Calu3 (cell line): ENCODE data around the gene PPP1R12A. TPM values are rescaled to one million over a fixed set of nuclear protein-coding genes. Genes with fewer than 3 reads are reported as not detected.

ENCODE experiments used
- BruUV-seq: library from RNA; stranded (reverse); fragments of 400-500 nt; replicated peaks from 2 replicates; lab custom pipeline; 2021; lab: Mats Ljungman, UMichigan
- CTCF ChIA-PET: fragments of 300-600 bp; sonication (Branson Sonifier 250); formaldehyde crosslinking; loops from one replicate; lab custom pipeline; 2022; ENCODE audit warnings: antibody characterized with exemption; lab: Charles Lee
- DNase-seq: peaks from one replicate; pipeline ENCODE4 v3.0.0; 2022
- H3K27ac Mint-ChIP-seq: one replicate; pipeline ENCODE4 v1.8.0; 2022; ENCODE audit warnings: mixed read lengths; ENCODE audit not compliant: unreplicated experiment
- H3K27me3 Mint-ChIP-seq: one replicate; pipeline ENCODE4 v1.8.0; 2022; ENCODE audit warnings: mixed read lengths; ENCODE audit not compliant: unreplicated experiment
- H3K36me3 Mint-ChIP-seq: one replicate; pipeline ENCODE4 v1.8.0; 2022; ENCODE audit warnings: mild to moderate bottlenecking, moderate library complexity, mixed read lengths; ENCODE audit not compliant: insufficient read depth, unreplicated experiment
- H3K4me1 Mint-ChIP-seq: one replicate; pipeline ENCODE4 v1.8.0; 2022; ENCODE audit warnings: mild to moderate bottlenecking, low read depth, mixed read lengths; ENCODE audit not compliant: unreplicated experiment
- H3K4me3 Mint-ChIP-seq: one replicate; pipeline ENCODE4 v1.8.0; 2022; ENCODE audit warnings: mild to moderate bottlenecking, low read depth, moderate library complexity, mixed read lengths; ENCODE audit not compliant: unreplicated experiment
- H3K9me3 Mint-ChIP-seq: one replicate; pipeline ENCODE4 v1.8.0; 2022; ENCODE audit warnings: low read depth, mixed read lengths; ENCODE audit not compliant: unreplicated experiment
- CTCF ChIP-seq: fragments of 200-600 bp; IDR thresholded peaks from one replicate; pipeline ENCODE4 v1.8.0; 2022; ENCODE audit warnings: antibody characterized with exemption; ENCODE audit not compliant: unreplicated experiment
- intact Hi-C: fragments of 100-400 bp; cut with micrococcal nuclease; formaldehyde crosslinking; loops from one replicate; pipeline ENCODE4 v1.10.0; 2022; ENCODE audit not compliant: unreplicated experiment
- total RNA-seq: library from RNA; stranded (reverse); gene quantifications from 2 replicates; pipeline ENCODE4 v1.2.3, GENCODE V29; 2022

Gene PPP1R12A
- total RNA-seq, 1 experiment from 2014 or later, result 97.4 TPM

GRCh38 chr12:79911889-79912656, 22.8 kb downstream of the PPP1R12A start:
- peak; percentile 17 for DNase-seq
- H3K27me3 Mint-ChIP-seq, result no peaks in the 10 kb centered on the region
- peak overlapping the region; percentile 1 for H3K27ac Mint-ChIP-seq
- H3K4me3 Mint-ChIP-seq, result no peak overlapping the region
- H3K4me1 Mint-ChIP-seq, result peaks cover 18% of the 10 kb centered on the region
- CTCF ChIA-PET, result no interaction called here
- peaks cover 3% of the 10 kb centered on the region for H3K36me3 Mint-ChIP-seq
- BruUV-seq, result no TSS peak
- no peak for TF ChIP-seq CTCF
- intact Hi-C loops, result no loop called here
- no peaks in the 10 kb centered on the region for H3K9me3 Mint-ChIP-seq

GRCh38 chr12:79908366-79908765, 26.5 kb downstream of the PPP1R12A start:
- Mint-ChIP-seq H3K36me3 (no peaks in the 10 kb centered on the region), H3K27ac (no peak overlapping the region), H3K4me1 (peaks cover 26% of the 10 kb centered on the region), H3K27me3 (no peaks in the 10 kb centered on the region), H3K4me3 (no peak overlapping the region), H3K9me3 (no peaks in the 10 kb centered on the region)
- no TSS peak for BruUV-seq
- DNase-seq, result no peak
- no peak for TF ChIP-seq CTCF
- intact Hi-C loops, result no loop called here
- CTCF ChIA-PET, result no interaction called here

GRCh38 chr12:79901506-79901905, 33.4 kb downstream of the PPP1R12A start:
- CTCF ChIA-PET, result interaction anchor here (0.7 kb wide), 1 partner anchor 84 kb away, joined by 3 read pairs; no protein-coding TSS in a partner anchor
- Mint-ChIP-seq H3K36me3 (peaks cover 5% of the 10 kb centered on the region), H3K4me3 (no peak overlapping the region), H3K27me3 (no peaks in the 10 kb centered on the region), H3K4me1 (peaks cover 42% of the 10 kb centered on the region), H3K9me3 (no peaks in the 10 kb centered on the region), H3K27ac (no peak overlapping the region)
- TF ChIP-seq CTCF, result no peak
- BruUV-seq, result no TSS peak
- intact Hi-C loops, result no loop called here
- no peak for DNase-seq

GRCh38 chr12:79900951-79901350, 33.9 kb downstream of the PPP1R12A start:
- CTCF ChIA-PET, result interaction anchor here (0.7 kb wide), 1 partner anchor 84 kb away, joined by 3 read pairs; no protein-coding TSS in a partner anchor
- Mint-ChIP-seq H3K4me1 (peaks cover 44% of the 10 kb centered on the region), H3K36me3 (peaks cover 5% of the 10 kb centered on the region), H3K9me3 (no peaks in the 10 kb centered on the region), H3K4me3 (no peak overlapping the region), H3K27ac (no peak overlapping the region), H3K27me3 (no peaks in the 10 kb centered on the region)
- no peak for DNase-seq
- BruUV-seq, result no TSS peak
- no peak for TF ChIP-seq CTCF
- intact Hi-C loops, result no loop called here
